ENCODE measurements around the gene FAM177A1.

DNA sequence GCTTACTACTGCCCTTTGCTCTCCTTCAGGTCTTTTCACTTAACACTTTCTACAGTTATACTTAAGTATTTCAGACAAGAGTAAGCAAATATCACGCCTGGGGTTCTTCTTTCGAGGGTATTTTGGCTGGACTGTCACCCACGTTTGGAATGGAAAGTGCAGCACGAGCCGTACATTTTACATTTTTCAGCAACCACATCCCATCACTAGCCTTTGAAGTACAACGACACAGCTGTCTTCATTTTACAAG, 349 bp upstream of the FAM177A1 start:
- no peak for TF ChIP-seq CTCF (IDR thresholded peaks at IDR 0.05)
- TF ChIP-seq POLR2AphosphoS5 (IDR thresholded peaks at IDR 0.05; ENCODE audit: low read depth, low read length), result no peak
- TF ChIP-seq, protein P1, sequence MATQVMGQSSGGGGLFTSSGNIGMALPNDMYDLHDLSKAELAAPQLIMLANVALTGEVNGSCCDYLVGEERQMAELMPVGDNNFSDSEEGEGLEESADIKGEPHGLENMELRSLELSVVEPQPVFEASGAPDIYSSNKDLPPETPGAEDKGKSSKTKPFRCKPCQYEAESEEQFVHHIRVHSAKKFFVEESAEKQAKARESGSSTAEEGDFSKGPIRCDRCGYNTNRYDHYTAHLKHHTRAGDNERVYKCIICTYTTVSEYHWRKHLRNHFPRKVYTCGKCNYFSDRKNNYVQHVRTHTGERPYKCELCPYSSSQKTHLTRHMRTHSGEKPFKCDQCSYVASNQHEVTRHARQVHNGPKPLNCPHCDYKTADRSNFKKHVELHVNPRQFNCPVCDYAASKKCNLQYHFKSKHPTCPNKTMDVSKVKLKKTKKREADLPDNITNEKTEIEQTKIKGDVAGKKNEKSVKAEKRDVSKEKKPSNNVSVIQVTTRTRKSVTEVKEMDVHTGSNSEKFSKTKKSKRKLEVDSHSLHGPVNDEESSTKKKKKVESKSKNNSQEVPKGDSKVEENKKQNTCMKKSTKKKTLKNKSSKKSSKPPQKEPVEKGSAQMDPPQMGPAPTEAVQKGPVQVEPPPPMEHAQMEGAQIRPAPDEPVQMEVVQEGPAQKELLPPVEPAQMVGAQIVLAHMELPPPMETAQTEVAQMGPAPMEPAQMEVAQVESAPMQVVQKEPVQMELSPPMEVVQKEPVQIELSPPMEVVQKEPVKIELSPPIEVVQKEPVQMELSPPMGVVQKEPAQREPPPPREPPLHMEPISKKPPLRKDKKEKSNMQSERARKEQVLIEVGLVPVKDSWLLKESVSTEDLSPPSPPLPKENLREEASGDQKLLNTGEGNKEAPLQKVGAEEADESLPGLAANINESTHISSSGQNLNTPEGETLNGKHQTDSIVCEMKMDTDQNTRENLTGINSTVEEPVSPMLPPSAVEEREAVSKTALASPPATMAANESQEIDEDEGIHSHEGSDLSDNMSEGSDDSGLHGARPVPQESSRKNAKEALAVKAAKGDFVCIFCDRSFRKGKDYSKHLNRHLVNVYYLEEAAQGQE (IDR thresholded peaks at IDR 0.05; ENCODE audit: insufficient read depth in 1 of 2, low read depth in 2 of 2, low read length in 1 of 2), result no peak
- TF ChIP-seq TCF7L2 (IDR thresholded peaks at IDR 0.05; ENCODE audit: low read depth, low read length), result no peak
- TF ChIP-seq SIN3A (IDR thresholded peaks at IDR 0.05; ENCODE audit: borderline replicate concordance, insufficient read depth, low read depth, low read length), result no peak
